Activated CD4-positive, alpha-beta T cell treated with anti-CD3 and anti-CD28 coated beads, Interleukin-2, Interleukin-4, amounts not matched to agents 100 ng/mL and 50 ng/mL, durations not matched to agents 16 hours and 8 hours (primary cell): ENCODE measurements around the gene MRNIP.

Source experiments
- DNase-seq: peaks from one replicate; pipeline ENCODE4 v3.0.0-alpha.2; 2020; ENCODE audit warnings: low spot score

MRNIP gene, protein sequence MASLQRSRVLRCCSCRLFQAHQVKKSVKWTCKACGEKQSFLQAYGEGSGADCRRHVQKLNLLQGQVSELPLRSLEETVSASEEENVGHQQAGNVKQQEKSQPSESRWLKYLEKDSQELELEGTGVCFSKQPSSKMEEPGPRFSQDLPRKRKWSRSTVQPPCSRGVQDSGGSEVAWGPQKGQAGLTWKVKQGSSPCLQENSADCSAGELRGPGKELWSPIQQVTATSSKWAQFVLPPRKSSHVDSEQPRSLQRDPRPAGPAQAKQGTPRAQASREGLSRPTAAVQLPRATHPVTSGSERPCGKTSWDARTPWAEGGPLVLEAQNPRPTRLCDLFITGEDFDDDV

DNA sequence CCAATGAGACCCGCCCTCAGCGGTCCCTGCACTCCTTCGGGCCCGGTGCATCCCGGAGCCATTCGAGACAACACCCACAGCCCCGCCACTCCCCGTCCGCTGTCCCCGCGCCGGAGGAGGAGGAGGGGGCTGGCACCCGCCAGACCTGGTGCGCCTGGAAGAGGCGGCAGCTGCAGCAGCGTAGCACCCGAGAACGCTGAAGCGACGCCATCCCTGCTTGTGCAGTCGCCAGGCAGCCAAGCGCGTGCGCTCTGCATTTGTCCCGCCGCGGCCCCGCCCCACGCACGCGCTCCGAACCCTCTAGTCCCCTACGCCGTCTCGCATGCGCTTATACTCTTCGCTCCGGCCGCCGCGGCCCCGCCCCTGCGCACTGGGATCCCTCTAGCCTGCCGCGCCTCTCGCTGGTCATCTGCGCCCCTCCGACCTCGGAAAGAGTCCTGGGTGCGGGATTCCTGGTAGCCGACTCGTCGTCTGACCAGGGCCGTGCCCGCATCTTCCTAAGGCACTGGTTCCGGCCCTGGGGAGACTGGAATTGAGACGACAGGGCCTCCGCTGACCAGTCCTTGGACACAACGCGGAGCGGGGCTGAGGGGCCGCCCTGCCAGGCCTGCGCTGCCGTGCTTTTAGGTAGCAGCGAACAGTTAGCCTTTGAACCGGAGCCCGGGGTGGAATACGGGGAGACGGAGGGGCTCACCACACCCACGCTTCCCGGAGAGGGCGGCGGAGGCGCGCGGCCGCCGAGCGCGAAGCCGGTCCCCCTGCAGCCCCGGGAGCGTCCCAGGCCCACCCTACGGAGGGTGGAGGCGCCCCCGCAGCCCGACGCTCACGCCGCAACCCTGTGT is at the start of gene MRNIP:
Gene MRNIP (minus strand): TSS at position 232 of the 842 bp plus-strand sequence. CDS start 21 bp downstream, at position 211.
- peak; percentile 93 for DNase-seq

- peak; percentile 49 for DNase-seq
These were observed 49.1 kb upstream of the MRNIP start, which contains the start of gene TBC1D9B for GRCh38 chr5:179907556-179908324. TBC1D9B (minus strand) TSS chr5:179907897; CDS start chr5:179907821, 76 bp downstream.

DNA sequence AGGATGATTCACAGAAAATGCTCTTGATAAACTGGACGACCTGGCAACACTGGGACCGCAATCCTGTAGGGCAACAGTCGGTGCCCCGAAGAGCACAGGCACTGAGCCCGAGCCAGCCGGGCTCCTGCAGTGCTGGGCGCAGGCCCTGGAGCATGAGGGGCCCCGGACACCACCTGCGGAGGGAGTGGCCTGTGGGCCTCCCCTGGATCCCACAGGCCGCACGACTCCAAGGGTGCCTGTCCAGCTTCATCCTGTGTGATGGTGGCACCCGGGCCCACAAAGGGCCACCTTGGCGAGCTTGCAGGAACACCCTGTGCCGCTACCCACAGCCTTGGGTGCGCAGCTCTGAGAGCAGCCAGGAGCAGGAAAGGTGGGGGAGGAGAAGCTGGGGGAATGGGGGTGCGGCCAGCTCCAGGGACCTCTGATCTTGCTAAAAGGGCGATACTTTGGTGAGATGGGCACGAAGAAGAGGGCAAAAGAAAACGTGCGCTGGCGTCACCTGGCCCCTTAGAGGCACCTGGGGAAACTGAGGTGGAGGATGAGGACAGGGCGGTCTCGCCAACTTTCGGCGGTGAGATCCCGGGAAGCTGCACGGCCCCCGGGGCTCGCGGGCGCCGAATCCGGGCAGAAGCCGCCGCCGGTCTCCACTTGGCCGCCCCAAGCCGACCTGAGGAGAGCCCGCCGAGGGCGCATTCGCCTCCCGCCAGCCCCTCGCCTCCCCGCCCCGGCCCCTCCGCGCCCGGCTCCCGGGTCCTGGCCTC is 48.4 kb upstream of the MRNIP start:
- peak; percentile 25 for DNase-seq

- DNase-seq = no peak
These were observed 47.7 kb upstream of the MRNIP start for GRCh38 chr5:179906294-179906794.

- no peak for DNase-seq
These were observed 46.5 kb upstream of the MRNIP start for GRCh38 chr5:179905161-179905560.

- DNase-seq = no peak
These were observed 46.0 kb upstream of the MRNIP start for GRCh38 chr5:179904463-179905160.

DNA sequence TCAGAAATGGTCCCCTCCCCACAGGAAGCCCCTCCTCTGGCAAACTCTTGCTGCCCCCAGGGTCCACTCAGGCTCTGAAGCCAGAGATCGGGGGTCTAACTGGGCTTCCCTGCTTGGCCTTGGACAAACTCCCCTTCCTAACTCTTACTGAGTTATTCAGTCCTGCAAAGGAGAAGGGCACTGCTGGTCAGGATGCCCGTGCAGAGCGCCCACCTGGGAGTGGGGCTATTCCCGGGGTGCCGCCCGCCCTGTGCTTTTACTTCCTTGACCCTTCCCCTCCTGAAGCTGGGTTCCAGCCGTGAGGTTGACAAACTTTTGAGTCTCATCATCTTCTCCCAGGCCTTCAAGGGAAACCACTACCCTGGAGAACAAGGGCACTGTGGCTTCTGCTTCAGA is 44.1 kb upstream of the MRNIP start:
- DNase-seq = no peak

GRCh38 chr5:179901915-179902762 is 43.5 kb upstream of the MRNIP start:
- DNase-seq = no peak

- DNase-seq = no peak
These were observed 42.8 kb upstream of the MRNIP start for GRCh38 chr5:179901462-179901861.

DNA sequence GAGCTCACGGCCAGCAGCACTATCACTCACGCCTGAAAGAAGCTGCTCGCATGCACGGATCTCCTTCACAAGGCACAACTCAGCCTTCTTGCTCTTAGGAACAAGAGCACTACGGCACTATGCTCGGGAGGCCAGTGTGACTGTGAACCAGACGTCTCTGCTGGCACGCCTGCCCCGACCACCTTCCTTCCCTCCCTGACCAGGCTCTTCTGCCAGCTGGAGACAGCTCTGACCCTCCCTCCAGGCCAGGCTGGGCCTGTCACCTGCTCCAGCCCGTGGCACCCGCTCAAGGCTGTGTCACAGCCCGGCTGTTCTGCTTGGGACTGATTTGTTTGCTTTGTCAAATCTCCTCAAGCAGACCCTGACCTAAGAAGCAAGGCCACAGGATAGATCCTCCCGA is 42.1 kb upstream of the MRNIP start:
- no peak for DNase-seq

GRCh38 chr5:179900206-179900605 is 41.6 kb upstream of the MRNIP start:
- no peak for DNase-seq

DNA sequence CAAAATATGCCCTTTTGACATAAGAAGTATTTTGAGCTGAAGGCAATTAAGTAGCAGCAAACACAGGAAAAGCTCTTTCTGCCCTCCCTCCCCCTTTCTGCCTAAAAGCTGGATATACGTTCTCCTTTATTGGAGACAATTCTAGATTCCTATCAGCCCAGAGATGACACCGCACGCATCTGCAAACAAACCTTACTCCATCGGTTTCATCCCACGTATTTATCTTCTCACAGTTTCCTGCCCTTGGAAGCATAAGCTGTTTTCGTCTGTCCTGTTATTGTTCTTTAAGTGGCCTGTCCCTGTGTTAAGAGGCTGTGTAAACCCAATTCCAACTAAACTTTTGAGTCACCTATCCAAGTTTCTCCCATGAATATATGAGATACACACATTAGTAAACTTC is 37.2 kb upstream of the MRNIP start:
- DNase-seq = no peak

GRCh38 chr5:179893958-179894895 is 35.6 kb upstream of the MRNIP start:
- DNase-seq = no peak

- no peak for DNase-seq
These were observed 34.7 kb upstream of the MRNIP start for GRCh38 chr5:179893076-179893957.

DNA sequence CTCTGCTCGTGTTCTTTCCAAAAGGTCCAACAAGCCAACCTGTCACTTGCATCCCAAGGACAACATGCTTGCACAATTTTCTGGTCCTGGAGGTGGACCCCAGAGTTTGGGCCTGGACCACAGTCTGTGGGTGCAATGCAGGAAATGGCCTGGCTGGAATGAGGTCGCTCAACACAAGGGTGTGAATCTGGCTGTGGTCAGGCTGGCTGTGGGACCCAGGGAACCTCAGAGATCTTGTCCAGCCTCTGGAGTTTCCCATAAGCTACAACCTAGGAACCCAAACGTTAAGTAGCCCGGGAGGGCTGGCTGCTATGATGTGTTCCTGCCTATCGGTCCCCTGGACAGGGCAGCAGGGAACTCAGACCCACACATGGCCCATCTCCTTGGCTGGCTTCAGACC is 33.6 kb upstream of the MRNIP start:
- DNase-seq = no peak

GRCh38 chr5:179890751-179891682 is 32.4 kb upstream of the MRNIP start:
- DNase-seq = no peak

DNA sequence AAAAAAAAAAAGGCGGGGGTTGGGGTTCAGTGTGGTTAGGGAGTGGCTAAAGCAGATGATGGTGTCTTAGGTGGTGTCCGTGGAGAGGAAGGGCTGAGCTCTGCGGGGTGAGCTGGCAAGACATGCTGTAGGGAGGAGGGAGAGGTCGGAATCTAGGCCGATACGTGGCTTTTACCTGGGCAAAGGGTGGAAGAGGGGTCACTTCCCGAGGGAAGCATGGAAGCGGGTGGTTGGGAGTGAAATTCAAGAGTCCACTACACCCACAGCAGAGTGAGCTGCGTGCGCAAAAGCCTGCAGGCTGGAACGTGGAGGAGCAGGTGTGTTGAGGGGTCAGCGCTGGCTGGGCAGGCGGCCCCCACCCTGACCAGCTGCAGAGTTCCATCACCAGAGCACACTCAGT is 31.3 kb upstream of the MRNIP start:
- DNase-seq = no peak
